ENCODE data around the gene KLF13.
A peak's percentile ranks its signal among the peaks of the same experiment; 100 is the strongest.

Gene KLF13

DNA sequence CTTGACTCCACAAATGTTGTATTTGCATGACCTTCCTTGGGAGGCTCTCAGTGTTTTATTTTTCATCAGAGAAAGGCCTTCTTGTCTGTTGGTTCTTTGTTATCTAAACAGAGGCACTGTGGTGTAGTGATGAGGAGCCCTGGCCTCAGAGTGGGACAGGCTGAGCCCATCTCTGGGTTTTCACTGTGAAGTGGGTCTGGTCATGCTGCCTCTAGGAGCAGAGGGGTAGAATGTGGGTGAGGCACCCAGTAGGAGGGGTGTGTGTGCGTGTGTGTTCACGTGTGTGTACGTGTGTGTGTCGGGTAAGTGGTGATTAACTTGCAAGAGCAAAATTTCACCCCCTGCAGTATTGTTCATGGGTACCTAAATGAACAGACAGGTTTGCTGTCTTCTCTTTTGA is 14.4 kb downstream of the KLF13 start:
- peaks cover 9% of the 10 kb centered on the region; the same call in 1 of the 2 replicates for H3K36me3 ChIP-seq (ENCODE audit: insufficient read depth, low read length)
- H3K79me2 ChIP-seq (ENCODE audit: insufficient read depth, low read length), result peaks cover 91% of the 10 kb centered on the region
- H3K4me3 ChIP-seq (ENCODE audit: low read depth, low read length, poor library complexity, severe bottlenecking), result no peak overlapping the region
- H3K9me3 ChIP-seq (ENCODE audit: low read length), result no peaks in the 10 kb centered on the region
- peak overlapping the region; percentile 90 for H3K27ac ChIP-seq (ENCODE audit: low read depth, low read length, poor library complexity, severe bottlenecking)
- TF ChIP-seq, protein P1, sequence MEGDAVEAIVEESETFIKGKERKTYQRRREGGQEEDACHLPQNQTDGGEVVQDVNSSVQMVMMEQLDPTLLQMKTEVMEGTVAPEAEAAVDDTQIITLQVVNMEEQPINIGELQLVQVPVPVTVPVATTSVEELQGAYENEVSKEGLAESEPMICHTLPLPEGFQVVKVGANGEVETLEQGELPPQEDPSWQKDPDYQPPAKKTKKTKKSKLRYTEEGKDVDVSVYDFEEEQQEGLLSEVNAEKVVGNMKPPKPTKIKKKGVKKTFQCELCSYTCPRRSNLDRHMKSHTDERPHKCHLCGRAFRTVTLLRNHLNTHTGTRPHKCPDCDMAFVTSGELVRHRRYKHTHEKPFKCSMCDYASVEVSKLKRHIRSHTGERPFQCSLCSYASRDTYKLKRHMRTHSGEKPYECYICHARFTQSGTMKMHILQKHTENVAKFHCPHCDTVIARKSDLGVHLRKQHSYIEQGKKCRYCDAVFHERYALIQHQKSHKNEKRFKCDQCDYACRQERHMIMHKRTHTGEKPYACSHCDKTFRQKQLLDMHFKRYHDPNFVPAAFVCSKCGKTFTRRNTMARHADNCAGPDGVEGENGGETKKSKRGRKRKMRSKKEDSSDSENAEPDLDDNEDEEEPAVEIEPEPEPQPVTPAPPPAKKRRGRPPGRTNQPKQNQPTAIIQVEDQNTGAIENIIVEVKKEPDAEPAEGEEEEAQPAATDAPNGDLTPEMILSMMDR (IDR thresholded peaks at IDR 0.05; ENCODE audit: low read length), result no peak
- no peak for TF ChIP-seq EZH2 (IDR thresholded peaks at IDR 0.05; ENCODE audit: borderline replicate concordance, low read length)
- H4K20me1 ChIP-seq (ENCODE audit: insufficient read depth, low read length), result no peaks in the 10 kb centered on the region
- no peak overlapping the region for H2AFZ ChIP-seq (ENCODE audit: low read length)
- H3F3A ChIP-seq (ENCODE audit: insufficient read depth, low read length), result 0 out of 2 replicates have a peak, but pooled peaks cover 5% of the 10 kb centered on the region
- H3K4me2 ChIP-seq (ENCODE audit: low read length), result peak overlapping the region; percentile 63; the same call in 1 of the 2 replicates
- H3K9me2 ChIP-seq (ENCODE audit: low read depth, low read length), result no peaks in the 10 kb centered on the region
- H3K27me3 ChIP-seq (ENCODE audit: insufficient read depth, low read length), result no peaks in the 10 kb centered on the region
- peaks cover 100% of the 10 kb centered on the region for H3K4me1 ChIP-seq (ENCODE audit: insufficient read depth, low read length, severe bottlenecking)
- H3K9ac ChIP-seq (ENCODE audit: low read length), result peak overlapping the region; percentile 40; the same call in 1 of the 2 replicates

DNA sequence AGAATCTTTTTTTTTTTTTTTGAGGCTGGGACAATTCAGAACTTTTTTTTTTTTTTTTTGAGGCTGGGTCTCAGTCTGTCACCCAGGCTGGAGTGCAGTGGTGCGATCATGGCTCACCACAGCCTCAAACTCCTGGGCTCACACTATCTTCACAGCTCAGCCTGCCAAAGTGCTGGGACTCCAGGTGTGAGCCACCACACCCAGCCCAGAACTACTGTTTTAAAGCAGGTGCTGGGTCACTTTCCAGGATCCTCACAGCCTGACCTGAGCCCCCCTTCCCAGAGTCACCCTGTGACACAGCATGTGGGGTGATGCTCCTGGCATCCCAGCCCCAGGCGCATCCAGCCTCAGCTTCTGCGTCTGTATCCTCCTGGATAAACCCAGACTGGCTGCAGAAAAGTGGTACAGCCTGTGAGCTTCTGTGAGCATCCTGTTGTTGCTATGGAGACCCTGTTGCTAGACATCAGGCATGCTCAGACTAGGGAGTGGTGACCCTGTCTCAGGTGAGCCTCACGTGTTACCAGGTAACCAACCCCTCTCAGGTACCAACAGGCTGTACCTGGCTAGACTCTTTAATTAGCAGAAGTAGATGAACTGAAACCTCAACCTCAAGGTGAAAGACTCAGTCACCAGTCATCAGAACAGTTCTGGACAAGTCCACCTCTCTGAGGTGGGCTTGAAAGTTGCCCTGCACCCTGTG is 15.0 kb downstream of the KLF13 start:
- Histone ChIP-seq H3K79me2 (ENCODE audit: insufficient read depth, low read length) (peaks cover 90% of the 10 kb centered on the region), H3K9ac (ENCODE audit: low read length) (peak overlapping the region; percentile 24; the same call in 1 of the 2 replicates), H3K4me3 (ENCODE audit: low read depth, low read length, poor library complexity, severe bottlenecking) (peak overlapping the region; percentile 32), H4K20me1 (ENCODE audit: insufficient read depth, low read length) (no peaks in the 10 kb centered on the region), H3K27me3 (ENCODE audit: insufficient read depth, low read length) (no peaks in the 10 kb centered on the region), H2AFZ (ENCODE audit: low read length) (no peak overlapping the region), H3K4me2 (ENCODE audit: low read length) (peak overlapping the region; percentile 69), H3K27ac (ENCODE audit: low read depth, low read length, poor library complexity, severe bottlenecking) (peak overlapping the region; percentile 90), H3K9me3 (ENCODE audit: low read length) (no peaks in the 10 kb centered on the region), H3K36me3 (ENCODE audit: insufficient read depth, low read length) (peaks cover 10% of the 10 kb centered on the region; the same call in 1 of the 2 replicates), H3F3A (ENCODE audit: insufficient read depth, low read length) (0 out of 2 replicates have a peak, but pooled peaks cover 5% of the 10 kb centered on the region), H3K9me2 (ENCODE audit: low read depth, low read length) (no peaks in the 10 kb centered on the region), H3K4me1 (ENCODE audit: insufficient read depth, low read length, severe bottlenecking) (peaks cover 100% of the 10 kb centered on the region)
- TF ChIP-seq, protein P1 (IDR thresholded peaks at IDR 0.05; ENCODE audit: low read length), result no peak
- TF ChIP-seq EZH2 (IDR thresholded peaks at IDR 0.05; ENCODE audit: borderline replicate concordance, low read length), result no peak

DNA sequence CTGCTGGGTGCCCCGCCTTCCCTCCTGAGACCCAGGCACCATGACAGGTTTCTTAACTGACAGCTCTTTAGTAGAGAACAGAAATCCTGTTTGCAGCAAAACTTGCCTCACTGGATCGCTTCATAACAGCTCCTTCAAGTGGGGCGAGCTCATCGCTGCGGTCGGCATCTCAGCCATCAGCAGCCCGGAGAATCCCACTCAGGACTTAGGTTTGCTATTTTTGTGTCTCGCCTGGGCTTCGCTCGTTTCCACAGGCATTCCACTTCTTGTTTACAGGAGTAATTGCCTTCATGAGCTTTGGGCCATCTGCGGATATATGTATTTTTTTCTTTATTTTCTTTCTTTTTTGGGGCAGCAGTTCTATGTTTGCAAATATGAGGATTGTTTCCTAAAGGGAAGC is 15.7 kb downstream of the KLF13 start:
- Histone ChIP-seq H2AFZ (ENCODE audit: low read length) (no peak overlapping the region), H3K79me2 (ENCODE audit: insufficient read depth, low read length) (peaks cover 90% of the 10 kb centered on the region), H4K20me1 (ENCODE audit: insufficient read depth, low read length) (no peaks in the 10 kb centered on the region), H3K4me2 (ENCODE audit: low read length) (peak overlapping the region; percentile 69), H3K9me2 (ENCODE audit: low read depth, low read length) (no peaks in the 10 kb centered on the region), H3K4me3 (ENCODE audit: low read depth, low read length, poor library complexity, severe bottlenecking) (peak overlapping the region; percentile 32), H3K36me3 (ENCODE audit: insufficient read depth, low read length) (peaks cover 15% of the 10 kb centered on the region; the same call in 1 of the 2 replicates), H3K9ac (ENCODE audit: low read length) (peak overlapping the region; percentile 24; the same call in 1 of the 2 replicates), H3K27ac (ENCODE audit: low read depth, low read length, poor library complexity, severe bottlenecking) (peak overlapping the region; percentile 90), H3F3A (ENCODE audit: insufficient read depth, low read length) (0 out of 2 replicates have a peak, but pooled peaks cover 5% of the 10 kb centered on the region), H3K27me3 (ENCODE audit: insufficient read depth, low read length) (no peaks in the 10 kb centered on the region), H3K9me3 (ENCODE audit: low read length) (no peaks in the 10 kb centered on the region), H3K4me1 (ENCODE audit: insufficient read depth, low read length, severe bottlenecking) (peaks cover 100% of the 10 kb centered on the region)
- no peak for TF ChIP-seq EZH2 (IDR thresholded peaks at IDR 0.05; ENCODE audit: borderline replicate concordance, low read length)
- TF ChIP-seq, protein P1 (IDR thresholded peaks at IDR 0.05; ENCODE audit: low read length), result no peak

Measured in OCI-LY1 (cell line).